ENCODE measurements around the gene CNTNAP2. TPM values are rescaled to one million over a fixed set of nuclear protein-coding genes. Genes with fewer than 3 reads are reported as not detected.

The CNTNAP2 gene
- total and polyA plus RNA-seq, 2 donors (not counting 1 experiment from before 2014, with no cell fraction given): not detected

DNA sequence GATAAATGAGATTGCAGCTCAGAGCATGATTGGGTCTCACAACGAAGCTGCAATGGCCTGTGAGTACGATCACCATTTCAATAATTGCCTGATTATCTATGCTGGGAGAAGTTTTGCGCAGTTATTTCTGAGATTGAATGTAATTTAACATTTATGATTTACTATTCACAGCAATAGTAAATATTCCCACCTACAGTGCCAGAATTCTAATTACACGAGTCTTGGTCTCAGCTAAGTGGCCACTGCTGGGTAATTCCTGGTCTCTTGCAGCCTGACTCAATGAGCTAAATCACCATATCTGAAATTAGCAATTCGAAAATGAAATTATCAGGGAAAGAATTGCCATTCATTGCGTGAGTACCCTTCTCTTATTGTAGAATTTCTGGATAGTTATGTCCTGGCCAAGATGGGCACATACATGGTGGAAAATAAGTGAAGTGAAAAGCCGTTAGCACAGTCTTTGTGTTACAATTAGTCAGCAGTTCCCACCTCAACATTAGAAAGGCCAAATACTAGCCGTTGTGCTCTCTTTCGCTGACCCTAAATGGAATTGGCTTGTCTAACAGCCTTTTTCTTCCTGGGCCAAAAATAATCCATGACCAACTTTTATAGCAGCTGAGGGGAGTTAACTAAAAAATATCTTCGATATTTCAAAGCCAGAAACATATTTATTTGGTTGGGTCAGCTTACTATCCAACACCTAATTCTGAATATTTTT lies 1793.0 kb downstream of the CNTNAP2 start:
- H3K4me3 ChIP-seq (replicated peaks in 1 of 4; ENCODE audit: control extremely low read depth in 1 of 4, insufficient read depth in 1 of 4, low read depth in 3 of 4, low read length in 4 of 4): no peak overlapping the region
- TF ChIP-seq, protein P1, sequence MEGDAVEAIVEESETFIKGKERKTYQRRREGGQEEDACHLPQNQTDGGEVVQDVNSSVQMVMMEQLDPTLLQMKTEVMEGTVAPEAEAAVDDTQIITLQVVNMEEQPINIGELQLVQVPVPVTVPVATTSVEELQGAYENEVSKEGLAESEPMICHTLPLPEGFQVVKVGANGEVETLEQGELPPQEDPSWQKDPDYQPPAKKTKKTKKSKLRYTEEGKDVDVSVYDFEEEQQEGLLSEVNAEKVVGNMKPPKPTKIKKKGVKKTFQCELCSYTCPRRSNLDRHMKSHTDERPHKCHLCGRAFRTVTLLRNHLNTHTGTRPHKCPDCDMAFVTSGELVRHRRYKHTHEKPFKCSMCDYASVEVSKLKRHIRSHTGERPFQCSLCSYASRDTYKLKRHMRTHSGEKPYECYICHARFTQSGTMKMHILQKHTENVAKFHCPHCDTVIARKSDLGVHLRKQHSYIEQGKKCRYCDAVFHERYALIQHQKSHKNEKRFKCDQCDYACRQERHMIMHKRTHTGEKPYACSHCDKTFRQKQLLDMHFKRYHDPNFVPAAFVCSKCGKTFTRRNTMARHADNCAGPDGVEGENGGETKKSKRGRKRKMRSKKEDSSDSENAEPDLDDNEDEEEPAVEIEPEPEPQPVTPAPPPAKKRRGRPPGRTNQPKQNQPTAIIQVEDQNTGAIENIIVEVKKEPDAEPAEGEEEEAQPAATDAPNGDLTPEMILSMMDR (conservative IDR thresholded peaks at IDR 0.05 in 1 of 2, IDR thresholded peaks at IDR 0.05 in 1 of 2; ENCODE audit: low read depth in 1 of 2, low read length in 2 of 2): no peak
- no peak for TF ChIP-seq EZH2 (IDR thresholded peaks at IDR 0.05; ENCODE audit: low read length, missing control alignments)
- no peak for DNase-seq (ENCODE audit: low read depth in 2 of 2)
- H3K9ac ChIP-seq (ENCODE audit: insufficient read depth, low read length): no peak overlapping the region
- H2AFZ ChIP-seq (ENCODE audit: low read length): no peak overlapping the region
- H3K9me3 ChIP-seq (ENCODE audit: control insufficient read depth, insufficient read depth, low read depth, low read length): no peaks in the 10 kb centered on the region
- H3K4me1 ChIP-seq (ENCODE audit: control insufficient read depth, extremely low read depth, insufficient read depth, low read length): no peaks in the 10 kb centered on the region
- no peak overlapping the region for H3K27ac ChIP-seq (ENCODE audit: insufficient read depth, low read length)
- H3K36me3 ChIP-seq (ENCODE audit: control insufficient read depth, insufficient read depth, low read length): no peaks in the 10 kb centered on the region
- no peaks in the 10 kb centered on the region for H3K27me3 ChIP-seq (ENCODE audit: control insufficient read depth, insufficient read depth, low read length)
- H3K79me2 ChIP-seq (ENCODE audit: control insufficient read depth, insufficient read depth, low read length): no peaks in the 10 kb centered on the region
- H3K4me2 ChIP-seq (ENCODE audit: extremely low read depth, insufficient read depth, low read length): no peak overlapping the region
- H4K20me1 ChIP-seq (ENCODE audit: control insufficient read depth, extremely low read depth, insufficient read depth, low read length): no peaks in the 10 kb centered on the region

DNA sequence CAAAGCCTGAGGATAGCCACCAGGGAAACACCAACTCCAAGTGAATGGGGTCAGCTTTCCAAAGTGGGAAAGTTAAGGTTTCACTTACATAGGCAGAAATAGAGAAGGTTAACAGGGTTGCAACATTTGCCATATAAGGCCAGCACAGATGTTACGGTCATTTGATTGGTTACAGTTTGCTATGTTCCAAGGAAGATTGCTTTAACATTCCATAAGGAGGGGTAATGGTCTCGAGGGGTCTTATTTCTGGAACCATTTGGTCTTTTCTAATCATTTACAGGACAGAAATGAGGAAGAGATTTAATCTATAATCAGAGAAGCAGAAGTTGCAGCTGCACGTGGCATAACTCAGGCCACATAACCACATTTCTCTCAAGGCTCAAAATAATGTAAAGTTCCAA lies 1794.6 kb downstream of the CNTNAP2 start:
- Histone ChIP-seq H3K36me3 (ENCODE audit: control insufficient read depth, insufficient read depth, low read length) (no peaks in the 10 kb centered on the region), H3K4me2 (ENCODE audit: extremely low read depth, insufficient read depth, low read length) (no peak overlapping the region), H2AFZ (ENCODE audit: low read length) (no peak overlapping the region), H3K4me1 (ENCODE audit: control insufficient read depth, extremely low read depth, insufficient read depth, low read length) (no peaks in the 10 kb centered on the region), H3K9ac (ENCODE audit: insufficient read depth, low read length) (no peak overlapping the region), H3K4me3 (replicated peaks in 1 of 4; ENCODE audit: control extremely low read depth in 1 of 4, insufficient read depth in 1 of 4, low read depth in 3 of 4, low read length in 4 of 4) (no peak overlapping the region), H3K9me3 (ENCODE audit: control insufficient read depth, insufficient read depth, low read depth, low read length) (no peaks in the 10 kb centered on the region), H3K27me3 (ENCODE audit: control insufficient read depth, insufficient read depth, low read length) (no peaks in the 10 kb centered on the region), H3K27ac (ENCODE audit: insufficient read depth, low read length) (no peak overlapping the region), H4K20me1 (ENCODE audit: control insufficient read depth, extremely low read depth, insufficient read depth, low read length) (no peaks in the 10 kb centered on the region), H3K79me2 (ENCODE audit: control insufficient read depth, insufficient read depth, low read length) (no peaks in the 10 kb centered on the region)
- TF ChIP-seq, protein P1 (conservative IDR thresholded peaks at IDR 0.05 in 1 of 2, IDR thresholded peaks at IDR 0.05 in 1 of 2; ENCODE audit: low read depth in 1 of 2, low read length in 2 of 2): no peak
- TF ChIP-seq EZH2 (IDR thresholded peaks at IDR 0.05; ENCODE audit: low read length, missing control alignments): no peak
- no peak for DNase-seq (ENCODE audit: low read depth in 2 of 2)

DNA sequence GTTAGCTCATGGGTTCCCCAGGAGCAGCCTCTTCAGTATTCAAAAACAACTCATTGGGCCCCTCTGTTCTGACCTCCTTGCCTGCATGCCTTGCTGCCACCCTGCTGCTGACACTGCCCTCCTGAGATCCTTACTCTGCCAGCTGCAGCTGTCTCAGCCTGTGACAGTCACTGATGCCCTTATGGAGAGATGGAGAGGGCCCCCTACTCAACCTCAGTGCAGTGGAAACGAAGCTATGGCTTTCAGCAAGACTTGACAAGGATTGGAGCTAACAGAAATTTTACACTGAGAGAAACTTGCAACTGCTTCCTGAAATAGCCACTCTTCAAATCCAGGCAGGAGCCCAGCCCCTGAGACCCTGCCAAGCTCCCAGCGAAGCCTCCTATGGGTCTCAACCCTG lies 1795.7 kb downstream of the CNTNAP2 start:
- Histone ChIP-seq H2AFZ (ENCODE audit: low read length) (no peak overlapping the region), H3K79me2 (ENCODE audit: control insufficient read depth, insufficient read depth, low read length) (no peaks in the 10 kb centered on the region), H3K9me3 (ENCODE audit: control insufficient read depth, insufficient read depth, low read depth, low read length) (no peaks in the 10 kb centered on the region), H3K4me2 (ENCODE audit: extremely low read depth, insufficient read depth, low read length) (no peak overlapping the region), H3K4me3 (replicated peaks in 1 of 4; ENCODE audit: control extremely low read depth in 1 of 4, insufficient read depth in 1 of 4, low read depth in 3 of 4, low read length in 4 of 4) (no peak overlapping the region), H3K9ac (ENCODE audit: insufficient read depth, low read length) (no peak overlapping the region), H4K20me1 (ENCODE audit: control insufficient read depth, extremely low read depth, insufficient read depth, low read length) (no peaks in the 10 kb centered on the region), H3K4me1 (ENCODE audit: control insufficient read depth, extremely low read depth, insufficient read depth, low read length) (no peaks in the 10 kb centered on the region), H3K27ac (ENCODE audit: insufficient read depth, low read length) (no peak overlapping the region), H3K36me3 (ENCODE audit: control insufficient read depth, insufficient read depth, low read length) (no peaks in the 10 kb centered on the region), H3K27me3 (ENCODE audit: control insufficient read depth, insufficient read depth, low read length) (no peaks in the 10 kb centered on the region)
- DNase-seq (ENCODE audit: low read depth in 2 of 2): no peak
- TF ChIP-seq EZH2 (IDR thresholded peaks at IDR 0.05; ENCODE audit: low read length, missing control alignments): no peak
- TF ChIP-seq, protein P1 (conservative IDR thresholded peaks at IDR 0.05 in 1 of 2, IDR thresholded peaks at IDR 0.05 in 1 of 2; ENCODE audit: low read depth in 1 of 2, low read length in 2 of 2): no peak

All from fibroblast of lung (primary cell).